Stimulated activated CD4-positive, alpha-beta T cell treated with anti-CD3 and anti-CD28 coated beads, Interleukin-12 subunit alpha, Interleukin-12 subunit beta, amount 100 ng/mL, for 24 hours (primary cell): ENCODE data around the gene QSOX2.

ENCODE experiments used
- DNase-seq, 2 experiments: peaks; one replicate each; pipeline ENCODE4 v3.0.0-alpha.2; 2020; ENCODE audit warnings: low read depth in 2 of 2

Gene QSOX2

GRCh38 chr9:136223871-136224640 is 21.6 kb downstream of the QSOX2 start:
- DNase-seq, result no peak

GRCh38 chr9:136222906-136223285 is 22.7 kb downstream of the QSOX2 start:
- DNase-seq, result no peak

- DNase-seq, result no peak
Observed at GRCh38 chr9:136222166-136222905, 23.3 kb downstream of the QSOX2 start.

GRCh38 chr9:136220017-136220729 is 25.4 kb downstream of the QSOX2 start:
- no peak for DNase-seq

- DNase-seq, result no peak
Observed at GRCh38 chr9:136219276-136219675, 26.3 kb downstream of the QSOX2 start.

GRCh38 chr9:136218673-136219072 is 26.9 kb downstream of the QSOX2 start:
- DNase-seq, result no peak

GRCh38 chr9:136218271-136218670 is 27.3 kb downstream of the QSOX2 start:
- no peak for DNase-seq

- DNase-seq, result no peak
Observed at GRCh38 chr9:136216541-136217244, 28.9 kb downstream of the QSOX2 start.

GRCh38 chr9:136213733-136214132 is 31.9 kb downstream of the QSOX2 start:
- no peak for DNase-seq

- DNase-seq, result no peak
Observed at GRCh38 chr9:136212345-136212950, 33.2 kb downstream of the QSOX2 start.

GRCh38 chr9:136211441-136212344 is 33.9 kb downstream of the QSOX2 start:
- DNase-seq, result no peak

- DNase-seq, result no peak
Observed at GRCh38 chr9:136211006-136211405, 34.6 kb downstream of the QSOX2 start.

GRCh38 chr9:136210276-136210675 is 35.3 kb downstream of the QSOX2 start:
- no peak for DNase-seq

- DNase-seq, result no peak
Observed at GRCh38 chr9:136209786-136210185, 35.8 kb downstream of the QSOX2 start.

- DNase-seq, result no peak
Observed at GRCh38 chr9:136209232-136209631, 36.4 kb downstream of the QSOX2 start.

- no peak for DNase-seq
Observed at GRCh38 chr9:136208675-136209074, 36.9 kb downstream of the QSOX2 start.

- DNase-seq, result no peak
Observed at GRCh38 chr9:136207616-136208015, 38.0 kb downstream of the QSOX2 start.

- DNase-seq, result no peak
Observed at GRCh38 chr9:136206602-136207275, 38.9 kb downstream of the QSOX2 start.

GRCh38 chr9:136205707-136205992 is 40.0 kb downstream of the QSOX2 start:
- DNase-seq, result no peak
